Activated gamma-delta T cell treated with Interleukin-2 at 50 U/mL for 16 hours (primary cell): ENCODE measurements around the gene CDC14A.

Experiments
- DNase-seq: peaks from one replicate; pipeline ENCODE4 v3.0.0-alpha.2; 2020

CDC14A gene

DNA sequence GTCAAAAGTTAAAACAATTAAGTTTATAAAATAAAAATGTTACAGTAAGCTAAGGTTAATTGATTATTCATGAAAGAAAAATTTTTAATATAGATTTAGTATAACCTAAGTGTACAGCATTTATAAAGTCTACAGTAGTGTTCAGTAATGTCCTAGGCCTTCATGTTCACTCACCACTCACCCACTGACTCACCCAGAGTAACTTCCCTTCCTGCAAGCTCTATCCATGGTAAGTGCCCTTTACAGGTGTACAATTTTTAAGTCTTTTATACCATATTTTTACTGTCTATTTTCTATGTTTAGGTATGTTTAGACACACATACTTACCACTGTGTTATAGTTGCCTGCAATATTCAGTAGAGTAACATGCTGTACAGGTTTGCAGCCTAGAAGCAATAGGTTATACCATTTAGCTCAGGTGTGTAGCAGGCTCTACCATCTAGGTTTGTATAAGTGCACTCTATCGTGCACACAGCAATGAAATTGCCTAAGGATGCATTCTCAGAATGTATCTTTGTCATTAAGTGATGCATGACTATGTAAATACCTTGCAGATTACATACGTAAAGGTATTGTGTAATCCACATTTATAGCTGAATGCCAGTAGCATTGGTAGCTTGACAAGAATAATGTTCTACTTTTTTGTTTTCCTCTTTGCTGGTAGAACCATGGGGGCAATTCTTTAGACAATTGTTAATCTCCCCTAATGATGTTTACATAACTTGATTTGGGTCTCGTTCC is 149.9 kb downstream of the CDC14A start:
- DNase-seq: no peak

DNA sequence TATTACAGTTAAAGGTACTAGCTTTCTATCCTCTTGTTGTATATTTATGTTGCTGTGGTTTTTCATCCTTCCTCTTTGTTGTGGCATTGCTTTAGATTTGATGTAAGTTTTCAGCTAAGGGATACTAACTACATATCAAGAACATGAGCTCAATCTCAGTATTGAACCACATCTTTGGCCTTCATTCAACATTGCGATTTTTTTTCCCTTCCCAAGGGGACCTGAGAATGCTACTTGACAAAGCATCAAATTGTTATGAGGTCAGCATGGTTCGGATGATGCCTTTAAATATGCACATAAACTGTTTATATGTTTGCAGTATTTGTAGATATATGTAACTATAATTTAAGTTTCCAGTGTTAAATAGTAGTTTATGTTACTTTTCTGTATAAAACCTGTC is 153.9 kb downstream of the CDC14A start:
- no peak for DNase-seq

DNA sequence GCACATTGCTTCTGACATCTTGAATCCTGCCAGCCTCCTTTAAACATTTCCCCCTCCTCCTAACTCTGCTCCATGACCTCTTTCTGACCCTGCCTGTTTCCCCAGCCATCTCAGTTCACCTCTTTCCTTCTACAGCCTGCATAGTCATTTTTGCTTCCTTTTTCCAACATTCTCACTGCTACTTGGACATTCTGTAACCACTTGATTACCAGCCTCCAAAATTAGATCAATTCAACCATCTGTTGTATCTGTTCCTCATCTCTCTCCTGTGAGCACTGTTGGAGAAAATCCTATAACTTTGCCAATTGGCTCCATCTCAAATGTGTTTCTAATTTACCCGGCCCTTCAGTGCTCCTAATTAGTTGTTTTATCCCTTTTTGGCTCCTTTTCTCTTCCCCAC is 158.1 kb downstream of the CDC14A start:
- no peak for DNase-seq

DNA sequence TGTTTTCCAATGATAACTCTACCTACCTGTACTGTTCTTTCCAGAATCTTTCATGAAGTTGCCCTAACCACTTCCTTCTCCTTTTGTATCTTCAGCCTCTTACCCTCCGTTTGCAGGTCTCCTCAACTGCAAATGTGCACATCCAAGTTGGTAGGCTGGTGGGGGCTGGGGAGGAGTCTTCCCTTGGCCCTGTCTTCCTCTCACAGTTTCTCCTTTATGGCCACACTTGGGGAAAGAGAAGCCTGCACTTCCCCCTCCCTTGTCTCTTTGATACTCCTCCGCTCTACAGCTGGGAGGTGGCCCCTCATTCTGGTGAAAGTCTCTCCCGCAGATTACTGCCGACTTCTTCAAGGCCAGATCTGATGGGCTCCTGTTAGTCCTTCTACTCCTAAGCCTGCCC is 158.8 kb downstream of the CDC14A start:
- no peak for DNase-seq

DNA sequence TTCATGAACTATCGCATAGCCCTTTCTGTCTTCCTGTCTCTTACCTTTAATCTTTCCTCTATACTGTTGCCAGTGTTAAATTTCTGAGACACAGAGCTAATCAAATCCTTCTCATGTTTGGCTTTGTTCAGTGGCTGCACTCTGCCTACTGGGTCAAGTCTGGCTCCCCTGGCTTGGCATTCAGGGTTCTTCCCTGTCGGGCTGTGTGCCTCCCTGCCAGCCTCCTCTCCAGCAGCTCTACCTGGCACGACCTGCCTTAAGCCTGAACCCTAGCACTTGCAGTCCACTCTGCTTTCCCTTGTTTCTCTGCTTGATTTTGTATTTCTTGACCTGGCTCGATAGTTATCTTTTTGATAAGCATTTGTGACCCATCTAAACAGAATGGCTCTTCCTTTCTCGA is 159.5 kb downstream of the CDC14A start:
- no peak for DNase-seq

DNA sequence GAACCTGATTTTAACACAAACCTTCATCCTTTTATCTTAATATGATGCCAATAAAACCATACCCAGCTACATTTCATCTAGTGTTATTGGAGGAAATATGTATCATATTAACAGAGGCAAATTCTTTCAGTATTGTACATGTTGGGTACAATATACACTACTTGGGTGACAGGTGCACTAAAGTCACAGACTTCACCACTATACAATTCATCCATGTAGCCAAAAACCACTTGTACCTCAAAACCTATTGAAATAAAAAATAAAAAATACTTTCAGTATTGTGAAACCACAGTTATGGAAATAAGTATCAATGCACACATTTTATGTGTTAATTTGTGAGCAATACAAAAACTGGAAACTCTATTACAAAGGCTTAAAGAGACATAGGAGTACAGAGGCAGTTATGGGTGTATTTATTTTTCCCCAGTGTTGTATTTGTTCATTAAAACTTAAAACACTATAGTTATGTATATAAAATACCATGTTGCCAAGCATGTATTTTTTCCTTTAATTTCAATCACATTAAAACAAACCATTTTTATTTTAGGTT is 160.6 kb downstream of the CDC14A start:
- no peak for DNase-seq

DNA sequence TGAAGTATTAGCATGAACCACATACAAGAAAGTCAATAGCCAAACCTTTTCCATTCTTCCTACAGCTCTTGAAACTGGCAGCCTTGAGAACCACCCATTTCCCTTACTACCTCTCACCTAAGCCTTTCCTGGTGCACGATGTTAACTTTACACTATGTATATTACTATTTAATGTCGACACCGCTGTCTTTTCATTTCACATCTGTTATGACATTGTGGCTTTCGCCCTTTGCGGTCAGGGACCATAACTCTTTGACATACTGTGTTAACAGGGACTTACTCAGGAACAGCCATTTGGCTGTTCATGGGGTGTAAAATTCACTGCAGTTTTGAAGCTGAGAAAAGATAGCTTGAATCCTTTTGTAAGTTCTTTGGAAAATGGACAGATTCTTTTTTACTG is 164.6 kb downstream of the CDC14A start:
- no peak for DNase-seq

DNA sequence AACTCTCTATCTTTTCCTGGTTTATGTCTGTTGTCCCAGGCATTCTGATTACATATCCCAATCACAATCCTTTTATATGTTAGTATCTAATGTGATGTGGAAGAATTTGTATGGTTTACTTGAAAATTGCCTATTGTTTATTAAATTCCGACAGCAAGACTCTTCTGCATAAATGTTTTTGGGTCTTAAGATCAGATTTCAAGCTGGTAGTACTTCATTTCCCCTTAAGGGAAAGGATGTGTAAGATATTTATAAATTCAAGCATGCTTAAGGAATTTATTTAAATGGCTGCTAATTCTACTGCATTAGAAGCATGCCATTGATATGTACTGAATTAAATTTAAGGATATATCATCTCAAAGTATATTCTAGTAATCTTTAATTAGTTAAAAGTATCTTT is 165.2 kb downstream of the CDC14A start:
- no peak for DNase-seq

DNA sequence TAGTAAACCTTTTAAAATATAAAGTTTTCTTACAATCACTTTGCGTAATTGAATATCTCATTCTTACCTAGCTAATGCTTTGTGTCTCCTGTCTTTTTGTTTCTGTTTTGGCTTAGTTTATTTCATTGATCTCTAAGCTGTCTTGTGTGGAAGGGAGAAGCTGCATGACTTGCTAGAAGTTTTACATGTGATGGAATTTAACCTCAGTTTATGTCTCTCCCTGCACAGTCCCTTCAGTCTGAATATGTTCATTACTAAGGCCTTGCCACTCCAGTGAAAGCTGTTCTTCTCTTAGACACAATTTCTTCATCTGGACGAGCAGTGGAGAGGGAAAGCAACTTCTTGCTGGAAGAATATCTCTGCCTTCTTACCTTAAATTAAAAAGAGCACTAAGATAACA is 165.7 kb downstream of the CDC14A start:
- no peak for DNase-seq

DNA sequence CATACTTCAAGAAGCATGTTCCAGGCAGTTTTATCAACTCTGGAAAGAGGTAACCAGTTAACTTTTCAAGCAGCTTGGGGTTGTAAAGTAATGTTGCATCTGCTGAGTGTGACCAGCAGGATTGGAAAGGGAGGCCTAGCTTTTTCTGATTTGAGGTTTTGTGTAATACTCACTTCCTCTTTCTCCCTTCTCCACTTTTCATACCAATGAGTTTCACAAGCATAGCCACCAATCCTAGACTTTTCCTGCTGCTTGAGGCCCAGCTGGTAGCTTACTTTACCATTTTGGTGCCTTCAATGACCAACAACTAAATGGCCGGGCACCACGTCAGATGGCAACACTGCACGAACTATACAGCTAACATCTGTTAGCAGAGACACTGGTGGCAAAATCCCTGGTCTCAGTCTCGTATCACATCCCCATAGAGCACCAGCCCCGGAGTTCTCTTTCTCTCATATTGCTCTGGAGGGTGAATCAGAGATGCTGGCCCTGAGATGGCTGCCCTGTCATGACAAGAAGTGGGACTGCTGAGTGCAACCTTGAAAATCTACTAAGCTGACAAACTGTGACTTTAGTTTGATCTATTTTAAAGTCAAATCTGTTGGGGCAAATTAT is 170.8 kb downstream of the CDC14A start:
- DNase-seq: no peak

DNA sequence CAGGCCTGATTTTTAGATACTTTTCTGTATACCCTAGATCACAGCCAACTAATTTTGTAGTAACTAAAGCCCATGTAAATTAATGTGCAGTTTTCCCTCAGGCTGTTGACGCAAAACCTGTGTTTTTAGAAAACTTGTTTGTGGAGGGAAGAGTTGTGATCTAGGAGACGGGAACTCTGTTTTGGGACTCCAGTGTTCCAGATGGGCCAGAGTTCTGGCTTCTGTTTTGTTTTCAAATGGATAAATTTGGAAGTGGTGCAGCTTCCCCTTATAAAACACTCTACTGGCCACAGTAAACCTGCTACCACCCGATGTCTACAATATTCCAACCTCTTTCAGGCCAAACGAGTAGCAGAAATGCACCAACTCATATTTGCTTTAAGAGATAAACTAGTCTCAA is 172.0 kb downstream of the CDC14A start:
- no peak for DNase-seq

DNA sequence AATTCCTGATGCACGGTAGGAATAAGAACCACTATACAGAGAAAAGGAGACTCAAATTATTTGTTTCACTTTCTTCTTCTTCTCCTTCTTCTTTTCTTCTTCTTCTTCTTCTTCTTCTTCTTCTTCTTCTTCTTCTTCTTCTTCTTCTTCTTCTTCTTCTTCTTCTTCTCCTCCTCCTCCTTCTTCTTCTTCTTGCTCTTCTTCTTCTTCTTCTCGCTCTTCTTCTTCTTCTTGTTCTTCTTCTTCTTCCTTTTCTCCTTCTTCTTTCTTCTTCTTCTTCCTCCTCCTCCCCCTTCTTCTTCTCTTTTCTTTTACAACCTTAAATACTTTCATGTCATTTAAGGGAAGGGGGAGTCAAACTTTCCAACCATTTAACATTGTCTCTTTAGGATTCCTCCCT is 174.6 kb downstream of the CDC14A start:
- DNase-seq: no peak

DNA sequence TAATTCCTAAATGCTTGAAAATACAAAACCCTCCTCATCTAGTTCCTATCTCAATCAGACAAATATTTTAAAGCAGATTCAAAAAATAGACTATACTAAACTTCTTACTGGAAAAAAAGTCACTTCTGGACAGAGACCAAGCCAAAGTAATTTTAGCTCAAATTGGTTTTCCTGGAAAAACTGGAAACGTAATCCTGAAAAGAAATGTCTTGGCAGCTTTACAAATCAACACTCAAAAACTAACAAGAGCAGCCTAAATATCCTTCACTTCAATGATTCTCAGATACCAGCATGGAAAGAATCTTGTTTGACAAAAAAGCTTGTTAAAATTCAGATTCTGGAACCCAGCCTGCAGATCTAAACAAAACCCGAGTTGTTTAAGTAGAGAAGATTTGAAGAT is 176.6 kb downstream of the CDC14A start:
- DNase-seq: no peak

DNA sequence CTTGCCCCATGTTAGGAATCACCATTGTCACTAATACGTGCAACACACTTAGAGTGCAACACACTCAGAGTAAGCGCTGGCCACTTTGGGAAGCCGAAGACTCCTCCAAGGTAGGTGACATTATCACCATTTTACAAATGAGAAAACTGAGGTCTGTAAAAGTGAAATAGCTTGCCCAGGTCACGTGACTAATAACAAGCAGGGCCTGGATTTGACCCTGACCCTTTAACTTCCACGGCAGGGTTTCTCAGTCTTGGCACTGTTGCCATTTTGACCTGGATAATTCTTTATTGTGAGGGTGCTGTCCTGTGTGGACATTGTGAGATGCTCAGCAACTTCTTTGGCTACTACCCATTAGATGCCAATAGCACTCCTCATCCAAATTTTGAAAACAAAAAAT is 177.8 kb downstream of the CDC14A start:
- no peak for DNase-seq

DNA sequence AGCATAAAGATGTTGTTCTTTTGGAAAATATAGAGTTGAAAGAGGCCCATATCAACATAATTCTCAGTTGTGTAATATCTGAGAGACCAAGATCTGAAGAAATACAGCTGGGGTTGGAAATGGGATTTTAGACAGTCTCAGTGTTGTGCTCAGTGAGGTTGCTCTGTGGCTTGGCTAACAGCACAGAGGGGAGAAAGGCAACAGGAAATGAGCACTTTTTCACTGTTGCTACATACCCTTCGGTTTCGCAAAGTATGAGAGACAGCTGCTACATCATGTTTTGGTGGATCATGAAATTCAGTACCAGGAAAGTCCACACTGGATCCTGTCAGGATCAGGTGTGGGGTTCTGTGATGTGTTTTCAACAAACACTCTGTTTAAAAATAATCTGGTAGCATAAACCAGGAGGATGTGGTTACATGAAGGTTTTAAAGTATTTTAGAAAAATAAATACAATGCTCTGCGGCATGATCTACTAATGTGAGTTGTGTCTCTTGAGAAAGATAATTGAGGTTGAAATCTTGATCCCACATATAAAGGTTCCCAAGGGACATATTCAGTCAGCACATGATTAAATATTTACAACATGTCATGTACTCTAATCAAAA is 178.7 kb downstream of the CDC14A start:
- DNase-seq: no peak

DNA sequence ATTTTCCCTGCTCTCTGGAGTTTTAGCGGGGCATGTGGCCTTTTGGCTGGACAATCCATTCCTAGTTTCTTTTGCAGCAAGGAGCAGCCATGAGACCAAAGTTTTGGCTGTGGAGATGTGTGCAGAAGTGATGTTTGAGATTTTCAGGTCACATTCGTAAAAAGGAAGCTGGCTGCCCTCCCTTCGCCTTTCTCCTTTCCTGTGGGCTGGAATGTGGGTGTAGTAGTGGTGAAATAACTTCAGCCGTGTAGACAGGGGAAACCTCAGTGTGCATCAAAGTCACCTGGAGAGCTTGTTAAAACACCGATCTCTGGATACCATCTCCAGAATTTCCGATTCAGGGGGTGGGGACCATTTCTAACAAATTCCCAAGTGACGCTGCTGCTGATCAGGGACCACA is 180.3 kb downstream of the CDC14A start:
- no peak for DNase-seq

DNA sequence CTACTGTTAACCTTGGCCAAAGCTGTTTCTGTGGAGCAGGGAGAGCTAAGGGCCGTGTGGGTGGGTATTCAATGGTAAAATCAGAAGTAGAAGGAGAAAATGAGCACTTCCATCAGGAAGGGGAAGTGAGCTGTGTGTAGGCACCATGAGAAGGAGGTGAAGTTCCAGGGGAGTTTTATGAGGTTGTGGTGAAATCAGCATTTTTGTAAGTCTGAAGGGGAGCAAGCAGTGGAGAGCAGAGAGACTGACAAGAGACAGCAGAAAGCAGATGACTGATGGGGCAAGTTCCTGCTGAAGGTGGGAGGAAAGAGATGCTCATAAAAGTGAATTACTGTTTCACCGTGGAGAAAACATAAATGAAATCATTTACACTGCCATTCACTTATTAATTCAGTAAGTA is 183.0 kb downstream of the CDC14A start:
- no peak for DNase-seq

DNA sequence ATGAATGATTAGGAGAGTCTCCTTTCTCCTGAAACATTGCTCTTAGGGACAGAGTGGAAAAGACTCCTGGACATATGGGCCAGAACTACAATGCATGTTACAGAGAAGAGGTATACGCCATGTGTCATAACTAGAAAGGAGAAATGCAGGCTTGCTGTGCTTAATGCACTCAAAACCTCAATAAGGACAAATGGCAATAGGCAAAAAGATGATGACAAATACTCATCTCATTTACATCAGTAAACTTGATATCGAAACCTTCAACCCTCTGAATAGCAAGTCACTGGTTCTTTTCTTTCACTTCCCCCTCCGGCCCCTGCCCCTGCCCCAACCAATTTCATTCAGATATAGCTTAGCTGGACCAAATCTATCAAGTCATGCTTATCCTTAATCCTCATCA is 183.7 kb downstream of the CDC14A start:
- no peak for DNase-seq

DNA sequence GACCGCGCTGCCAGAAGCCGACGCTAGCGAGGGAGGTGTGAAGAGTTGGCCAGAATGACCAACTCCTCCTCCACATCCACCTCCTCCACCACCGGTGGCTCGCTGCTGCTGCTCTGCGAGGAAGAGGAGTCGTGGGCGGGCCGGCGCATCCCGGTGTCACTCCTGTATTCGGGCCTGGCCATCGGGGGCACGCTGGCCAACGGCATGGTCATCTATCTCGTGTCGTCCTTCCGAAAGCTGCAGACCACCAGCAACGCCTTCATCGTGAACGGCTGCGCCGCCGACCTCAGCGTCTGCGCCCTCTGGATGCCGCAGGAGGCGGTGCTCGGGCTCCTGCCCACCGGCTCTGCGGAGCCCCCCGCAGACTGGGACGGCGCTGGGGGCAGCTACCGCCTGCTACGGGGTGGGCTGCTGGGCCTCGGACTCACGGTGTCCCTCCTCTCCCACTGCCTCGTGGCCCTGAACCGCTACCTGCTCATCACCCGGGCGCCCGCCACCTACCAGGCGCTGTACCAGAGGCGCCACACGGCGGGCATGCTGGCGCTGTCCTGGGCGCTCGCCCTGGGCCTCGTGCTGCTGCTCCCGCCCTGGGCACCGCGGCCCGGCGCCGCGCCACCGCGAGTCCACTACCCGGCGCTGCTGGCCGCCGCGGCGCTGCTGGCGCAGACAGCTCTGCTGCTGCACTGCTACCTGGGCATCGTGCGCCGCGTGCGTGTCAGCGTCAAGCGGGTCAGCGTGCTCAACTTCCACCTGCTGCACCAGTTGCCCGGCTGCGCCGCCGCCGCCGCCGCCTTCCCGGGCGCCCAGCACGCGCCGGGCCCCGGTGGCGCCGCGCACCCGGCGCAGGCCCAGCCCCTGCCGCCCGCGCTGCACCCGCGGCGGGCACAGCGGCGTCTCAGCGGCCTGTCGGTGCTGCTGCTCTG is 186.9 kb downstream of the CDC14A start:
- no peak for DNase-seq

DNA sequence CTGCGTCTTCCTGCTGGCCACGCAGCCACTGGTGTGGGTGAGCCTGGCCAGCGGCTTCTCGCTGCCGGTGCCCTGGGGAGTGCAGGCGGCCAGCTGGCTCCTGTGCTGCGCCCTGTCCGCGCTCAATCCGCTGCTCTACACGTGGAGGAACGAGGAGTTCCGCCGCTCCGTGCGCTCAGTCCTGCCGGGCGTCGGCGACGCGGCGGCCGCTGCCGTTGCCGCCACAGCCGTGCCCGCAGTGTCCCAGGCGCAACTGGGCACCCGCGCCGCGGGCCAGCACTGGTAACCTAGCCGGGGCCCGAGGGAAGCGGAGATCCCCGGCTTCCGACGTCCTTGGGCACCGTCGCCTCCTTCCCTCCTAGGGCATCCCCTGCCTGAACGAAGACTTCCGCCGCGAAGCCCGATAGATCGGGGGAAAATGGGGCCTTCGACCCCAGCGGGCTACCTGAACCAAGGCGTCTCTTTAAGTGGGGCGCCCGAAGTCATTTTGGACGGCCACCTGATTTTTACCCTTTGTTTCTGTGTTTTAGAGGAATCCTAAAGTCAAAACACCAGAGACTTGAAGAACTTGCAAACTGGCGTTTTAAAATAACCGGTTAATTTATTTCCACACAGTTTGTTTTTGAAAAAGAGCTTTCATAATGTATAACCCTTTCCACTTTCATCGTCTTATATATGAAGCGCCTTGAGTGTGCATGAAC is 187.7 kb downstream of the CDC14A start:
- DNase-seq: no peak

DNA sequence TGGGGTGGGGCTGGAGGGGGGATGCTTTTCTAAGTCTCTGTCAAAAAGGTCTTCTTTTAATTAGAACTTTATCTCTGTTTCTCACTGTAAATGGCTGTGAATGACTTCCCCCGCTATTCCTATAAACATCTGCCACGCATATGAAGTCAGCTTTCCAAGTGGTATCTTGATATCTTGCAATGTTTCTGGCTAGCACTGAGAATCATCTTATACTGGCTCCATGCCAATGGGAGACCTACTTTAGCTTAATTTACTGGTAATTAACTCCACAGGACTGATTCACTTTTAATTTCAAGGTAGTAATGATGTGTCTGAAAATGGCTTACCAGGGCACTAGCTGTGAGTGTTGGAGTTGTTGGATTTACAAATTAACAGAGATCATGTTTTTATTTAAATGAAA is 190.0 kb downstream of the CDC14A start:
- DNase-seq: no peak

DNA sequence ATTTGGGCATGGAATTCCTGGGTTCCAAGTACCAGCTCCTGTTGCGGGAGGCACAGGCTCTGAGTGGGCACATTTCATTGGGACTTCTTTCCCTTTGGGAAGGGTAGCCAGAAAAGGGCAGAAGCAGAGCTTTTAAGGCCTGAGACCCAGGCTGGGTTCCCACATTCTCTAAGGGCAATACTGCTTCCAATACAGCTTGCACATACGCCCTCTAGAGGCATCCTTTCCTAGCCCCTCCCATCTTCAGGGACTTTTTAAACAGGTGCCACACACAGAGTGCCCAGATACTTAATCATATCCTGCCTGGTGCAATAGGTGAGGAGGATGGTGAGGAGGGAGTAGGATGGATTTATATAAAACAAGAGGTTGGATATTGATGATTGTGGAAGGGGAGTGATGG is 191.3 kb downstream of the CDC14A start:
- no peak for DNase-seq

DNA sequence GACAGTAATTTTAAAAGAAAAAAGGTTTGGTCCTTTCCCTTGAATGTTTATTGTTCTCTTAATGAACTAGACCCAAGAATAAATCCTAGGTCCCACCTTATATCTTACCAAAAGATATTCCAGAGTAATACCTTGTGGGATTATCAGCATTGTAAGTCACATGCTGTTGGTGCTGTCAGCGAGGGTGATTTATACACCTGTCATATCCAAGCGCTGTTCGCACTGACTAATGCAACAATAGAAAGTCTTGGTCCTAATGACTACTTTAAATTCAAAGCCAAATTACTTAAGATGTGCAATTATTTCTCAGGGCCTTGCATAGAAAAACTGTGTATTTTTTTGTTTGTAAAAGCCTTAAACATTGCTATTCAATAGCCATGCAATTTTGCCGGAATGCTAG is 192.5 kb downstream of the CDC14A start:
- no peak for DNase-seq
